Choroid plexus epithelial cell (primary cell): ENCODE data around the gene RAPGEF5.

ENCODE experiments used
- DNase-seq: peaks from one replicate; pipeline ENCODE4 v3.0.0-alpha.2; 2010; ENCODE audit warnings: low read depth
- H3K4me3 ChIP-seq: 2 replicates; pipeline ENCODE4 v1.5.1; 2011; ENCODE audit warnings: low read depth, mild to moderate bottlenecking, control low read depth, low read length, moderate library complexity
- TF ChIP-seq, protein P1 (sequence below): conservative IDR thresholded peaks from 2 replicates; pipeline ENCODE4 v1.5.1; 2011; ENCODE audit warnings: low read depth, mild to moderate bottlenecking, control low read depth, inconsistent platforms, low read length, moderate library complexity

Gene RAPGEF5

GRCh38 chr7:22372863-22373262, 15.9 kb upstream of the RAPGEF5 start:
- no peak for DNase-seq
- no peak overlapping the region for H3K4me3 ChIP-seq
- TF ChIP-seq, protein P1, sequence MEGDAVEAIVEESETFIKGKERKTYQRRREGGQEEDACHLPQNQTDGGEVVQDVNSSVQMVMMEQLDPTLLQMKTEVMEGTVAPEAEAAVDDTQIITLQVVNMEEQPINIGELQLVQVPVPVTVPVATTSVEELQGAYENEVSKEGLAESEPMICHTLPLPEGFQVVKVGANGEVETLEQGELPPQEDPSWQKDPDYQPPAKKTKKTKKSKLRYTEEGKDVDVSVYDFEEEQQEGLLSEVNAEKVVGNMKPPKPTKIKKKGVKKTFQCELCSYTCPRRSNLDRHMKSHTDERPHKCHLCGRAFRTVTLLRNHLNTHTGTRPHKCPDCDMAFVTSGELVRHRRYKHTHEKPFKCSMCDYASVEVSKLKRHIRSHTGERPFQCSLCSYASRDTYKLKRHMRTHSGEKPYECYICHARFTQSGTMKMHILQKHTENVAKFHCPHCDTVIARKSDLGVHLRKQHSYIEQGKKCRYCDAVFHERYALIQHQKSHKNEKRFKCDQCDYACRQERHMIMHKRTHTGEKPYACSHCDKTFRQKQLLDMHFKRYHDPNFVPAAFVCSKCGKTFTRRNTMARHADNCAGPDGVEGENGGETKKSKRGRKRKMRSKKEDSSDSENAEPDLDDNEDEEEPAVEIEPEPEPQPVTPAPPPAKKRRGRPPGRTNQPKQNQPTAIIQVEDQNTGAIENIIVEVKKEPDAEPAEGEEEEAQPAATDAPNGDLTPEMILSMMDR, result no peak

DNA sequence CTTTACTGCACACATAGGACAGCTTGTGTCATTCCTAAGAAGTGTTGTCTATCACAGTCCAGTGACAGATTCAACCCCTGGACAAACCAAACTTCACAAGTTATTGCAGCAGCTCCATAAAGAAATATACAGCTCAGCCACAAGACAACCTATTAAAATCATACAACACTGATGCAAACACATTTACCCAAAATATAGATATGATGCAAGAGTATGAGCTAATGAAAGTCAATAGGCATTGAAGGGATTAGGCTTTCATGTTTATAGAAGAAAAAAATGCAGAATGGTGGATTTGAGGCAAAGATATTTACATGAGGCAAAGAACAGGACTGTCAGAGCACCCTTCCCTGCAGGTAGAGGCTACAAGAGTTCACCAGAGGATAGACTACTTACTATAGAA, 14.9 kb upstream of the RAPGEF5 start:
- TF ChIP-seq, protein P1, result no peak
- no peak for DNase-seq
- H3K4me3 ChIP-seq, result no peak overlapping the region

DNA sequence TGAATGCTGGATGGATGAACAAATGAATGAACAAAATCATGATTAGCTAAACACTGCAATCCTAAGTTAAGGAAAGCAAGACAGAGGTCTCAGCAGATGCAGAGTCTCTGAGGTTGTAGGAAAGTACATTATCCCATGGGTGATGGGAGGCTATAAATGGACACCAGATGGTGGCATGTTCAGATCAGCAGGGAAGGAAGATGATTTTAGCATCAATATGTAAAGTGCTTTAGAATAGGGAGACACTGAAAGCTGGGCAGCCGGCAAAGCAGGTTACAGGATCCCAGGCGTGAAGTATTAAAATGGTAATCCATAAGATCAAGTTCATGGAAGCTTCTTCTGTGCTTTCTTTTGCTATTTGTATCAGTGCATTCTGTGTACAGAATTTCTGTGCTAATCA, 7.9 kb upstream of the RAPGEF5 start:
- no peak overlapping the region for H3K4me3 ChIP-seq
- DNase-seq, result no peak
- TF ChIP-seq, protein P1, result no peak

- TF ChIP-seq, protein P1, result no peak
- no peak overlapping the region for H3K4me3 ChIP-seq
- no peak for DNase-seq
Observed at GRCh38 chr7:22363756-22364422, 6.9 kb upstream of the RAPGEF5 start.

- TF ChIP-seq, protein P1, result no peak
- DNase-seq, result peak; percentile 23
- H3K4me3 ChIP-seq, result no peak overlapping the region
Observed at GRCh38 chr7:22361795-22362194, 4.8 kb upstream of the RAPGEF5 start.

DNA sequence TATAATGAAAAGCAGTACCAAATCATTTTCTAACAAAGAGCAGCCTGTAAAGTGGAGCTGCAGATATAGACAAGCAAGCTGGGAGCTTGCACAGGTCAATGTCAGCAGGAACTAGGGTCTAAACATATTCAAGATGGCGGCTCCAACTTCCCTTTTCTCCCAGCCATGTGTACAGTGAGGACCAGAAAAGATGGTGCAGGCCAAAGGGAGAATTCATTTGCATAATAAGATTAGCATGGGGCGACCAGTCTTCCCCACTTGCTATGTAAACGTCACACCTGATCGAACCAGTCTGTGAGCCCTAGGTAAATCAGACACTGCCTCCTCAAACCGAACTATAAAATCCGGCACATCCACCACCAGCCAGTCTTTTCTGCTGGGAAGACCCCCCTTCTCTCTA, 4.4 kb upstream of the RAPGEF5 start:
- no peak overlapping the region for H3K4me3 ChIP-seq
- TF ChIP-seq, protein P1, result no peak
- DNase-seq, result no peak

- no peak for DNase-seq
- TF ChIP-seq, protein P1, result no peak
- H3K4me3 ChIP-seq, result no peak overlapping the region
Observed at GRCh38 chr7:22358820-22359697, 2.1 kb upstream of the RAPGEF5 start.
